Spleen (tissue), 11 donors: ENCODE results near the gene CLASRP. TPM values are rescaled to one million over a fixed set of nuclear protein-coding genes. Genes with fewer than 3 reads are reported as not detected.
A peak's percentile ranks its signal among the peaks of the same experiment; 100 is the strongest.

Source experiments
- DNase-seq: peaks from one replicate; pipeline ENCODE4 v3.0.0-alpha.2; 2020
- H3K27ac ChIP-seq, 8 donors: fragments of 200-600 bp; sonication (generic) in 7 of 8; 1 replicate in 4 of 8; 2 replicates in 4 of 8; pipeline versions ENCODE4 v1.5.0 to v1.8.0; 2016 to 2021; ENCODE audit warnings: inconsistent platforms in 4 of 8, mild to moderate bottlenecking in 4 of 8, moderate library complexity in 1 of 8
- H3K27me3 ChIP-seq, 7 donors: fragments of 200-600 bp; sonication (generic) in 6 of 7; replicated peaks in 1 of 7; 1 replicate in 4 of 7; 2 replicates in 3 of 7; pipeline versions ENCODE4 v1.5.0 to v1.8.0; 2016 to 2021; ENCODE audit warnings: inconsistent platforms in 3 of 7, mild to moderate bottlenecking in 1 of 7
- H3K36me3 ChIP-seq, 6 donors: fragments of 200-600 bp; sonication (generic) in 5 of 6; 1 replicate in 4 of 6; 2 replicates in 2 of 6; pipeline versions ENCODE4 v1.5.0 to v1.8.0; 2016 to 2021; ENCODE audit warnings: inconsistent platforms in 2 of 6
- H3K4me1 ChIP-seq, 6 donors: fragments of 200-600 bp; sonication (generic) in 5 of 6; 1 replicate in 3 of 6; 2 replicates in 3 of 6; pipeline versions ENCODE4 v1.5.0 to v1.8.0; 2016 to 2021; ENCODE audit warnings: inconsistent platforms in 3 of 6
- H3K4me3 ChIP-seq, 8 donors: fragments of 200-600 bp; sonication (generic) in 7 of 8; 1 replicate in 4 of 8; 2 replicates in 4 of 8; pipeline versions ENCODE4 v1.5.0 to v1.8.0; 2016 to 2021; ENCODE audit warnings: inconsistent platforms in 4 of 8, mild to moderate bottlenecking in 4 of 8, moderate library complexity in 2 of 8
- H3K9me3 ChIP-seq, 8 donors: fragments of 200-600 bp; sonication (generic) in 7 of 8; 1 replicate in 4 of 8; 2 replicates in 4 of 8; pipeline versions ENCODE4 v1.5.0 to v1.8.0; 2016 to 2021; ENCODE audit warnings: inconsistent platforms in 4 of 8
- POLR2A ChIP-seq, 3 donors: fragments of 450-650 bp; IDR thresholded peaks; one replicate each; pipeline ENCODE4 v1.5.1; 2017; ENCODE audit warnings: antibody characterized with exemption in 3 of 3, mild to moderate bottlenecking in 1 of 3
- POLR2AphosphoS5 ChIP-seq, 3 donors: sonication (generic); formaldehyde crosslinking; IDR thresholded peaks; one replicate each; pipeline ENCODE4 v1.5.1; 2017; ENCODE audit warnings: antibody characterized with exemption in 3 of 3
- WGBS, 5 donors: extraction: QIAGEN DNeasy Blood & Tissue Kit in 3 of 5; methylation state at CpG; one replicate each; pipeline versions ENCODE4 v1.1.5 to v1.1.7; 2013 to 2018; 5-methylcytosine and 5-hydroxymethylcytosine counted together
- intact Hi-C: fragments of 100-400 bp; cut with DNase I; formaldehyde crosslinking; loops from one replicate; pipeline ENCODE4 v1.15.0; 2023; ENCODE audit warnings: low total_unique reads
- polyA plus RNA-seq, 3 donors: library from polyadenylated mRNA; stranded (reverse); fragments of 200-250 nt; gene quantifications; one replicate each; pipeline ENCODE4 v1.2.1, GENCODE V29; 2013
- total RNA-seq, 7 donors: library from RNA; depleted of rRNA in 3 of 7; stranded (reverse); fragments of >200 nt in 3 of 7; fragmentation: NEBNext Ultra II Directional in 4 of 7; extraction: Animal tissue kit (Norgen Biotek cat#: 25700) in 4 of 7; gene quantifications; one replicate each; pipeline versions ENCODE4 v1.1.0 to v1.2.1, GENCODE V29; 2016 to 2021
- TF ChIP-seq, protein P1 (sequence below), 11 experiments: fragments of 200-600 bp in 7 of 11; fragments of 450-650 bp in 4 of 11; sonication (generic) in 4 of 11; IDR thresholded peaks in 8 of 11; conservative IDR thresholded peaks in 3 of 11; 1 replicate in 7 of 11; 2 replicates in 4 of 11; pipeline versions ENCODE4 v1.4.0 to v1.8.0; 2016 to 2021; ENCODE audit warnings: antibody characterized with exemption in 11 of 11, inconsistent platforms in 4 of 11, mild to moderate bottlenecking in 1 of 11
- donor health status: healthy with polysubstance abuse.
- donor health status: DM: no; HTN: no; CAD: no; lungs with moderate emphysema.
- donor health status: DM: no; HTN: no; CAD: no.
- donor health status: Bipolar disorder and iron deficiency.
- donor health status: healthy.
- donor health status: DM: no; HTN: no; CAD: no.
- donor health status: DM: yes; HTN: yes; CAD: no.

The CLASRP gene
- total and polyA plus RNA-seq, 10 donors = 61.3 to 215 (median 145) TPM

DNA sequence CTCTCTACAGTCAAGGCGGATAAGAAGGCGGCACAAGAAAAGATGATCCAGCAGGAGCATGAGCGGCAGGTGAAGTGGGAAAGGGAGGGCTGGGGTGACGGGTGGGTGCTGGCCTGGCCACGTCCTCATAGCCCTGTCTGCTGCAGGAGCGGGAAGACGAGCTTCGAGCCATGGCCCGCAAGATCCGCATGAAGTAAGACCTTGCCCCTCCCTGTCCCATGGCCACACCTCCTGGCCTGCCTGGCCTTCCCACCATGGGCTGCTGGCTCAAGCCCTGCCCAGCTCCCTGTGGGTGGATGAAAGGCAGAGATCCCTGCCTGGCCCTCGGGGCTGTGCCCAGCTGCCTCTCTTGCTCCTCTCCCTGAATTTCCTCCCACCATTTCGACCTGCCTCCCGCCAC is 30.2 kb downstream of the CLASRP start:
- TF ChIP-seq POLR2AphosphoS5 (IDR thresholded peaks at IDR 0.05) (peak in 2 of 3 donors; percentile 42 to 63), POLR2A (IDR thresholded peaks at IDR 0.05) (no peak)
- TF ChIP-seq, protein P1, sequence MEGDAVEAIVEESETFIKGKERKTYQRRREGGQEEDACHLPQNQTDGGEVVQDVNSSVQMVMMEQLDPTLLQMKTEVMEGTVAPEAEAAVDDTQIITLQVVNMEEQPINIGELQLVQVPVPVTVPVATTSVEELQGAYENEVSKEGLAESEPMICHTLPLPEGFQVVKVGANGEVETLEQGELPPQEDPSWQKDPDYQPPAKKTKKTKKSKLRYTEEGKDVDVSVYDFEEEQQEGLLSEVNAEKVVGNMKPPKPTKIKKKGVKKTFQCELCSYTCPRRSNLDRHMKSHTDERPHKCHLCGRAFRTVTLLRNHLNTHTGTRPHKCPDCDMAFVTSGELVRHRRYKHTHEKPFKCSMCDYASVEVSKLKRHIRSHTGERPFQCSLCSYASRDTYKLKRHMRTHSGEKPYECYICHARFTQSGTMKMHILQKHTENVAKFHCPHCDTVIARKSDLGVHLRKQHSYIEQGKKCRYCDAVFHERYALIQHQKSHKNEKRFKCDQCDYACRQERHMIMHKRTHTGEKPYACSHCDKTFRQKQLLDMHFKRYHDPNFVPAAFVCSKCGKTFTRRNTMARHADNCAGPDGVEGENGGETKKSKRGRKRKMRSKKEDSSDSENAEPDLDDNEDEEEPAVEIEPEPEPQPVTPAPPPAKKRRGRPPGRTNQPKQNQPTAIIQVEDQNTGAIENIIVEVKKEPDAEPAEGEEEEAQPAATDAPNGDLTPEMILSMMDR (IDR thresholded peaks at IDR 0.05 in 8 of 11, conservative IDR thresholded peaks at IDR 0.05 in 3 of 11) = no peak
- no peaks in the 10 kb centered on the region for H3K9me3 ChIP-seq
- intact Hi-C loops = no loop called here
- H3K27me3 ChIP-seq = no peaks in the 10 kb centered on the region
- 75 to 82% (median 79%) methylated on average over 13 of the region's 13 CpGs for WGBS, 5 donors
- no peak overlapping the region for H3K4me3 ChIP-seq
- no peak for DNase-seq
- peak overlapping the region in 1 of 8 donors; percentile 17 for H3K27ac ChIP-seq
- H3K4me1 ChIP-seq = peaks cover 0 to 12% (median 1%) of the 10 kb centered on the region in 6 donors
- H3K36me3 ChIP-seq = peaks cover 6 to 100% (median 88%) of the 10 kb centered on the region in 6 donors

DNA sequence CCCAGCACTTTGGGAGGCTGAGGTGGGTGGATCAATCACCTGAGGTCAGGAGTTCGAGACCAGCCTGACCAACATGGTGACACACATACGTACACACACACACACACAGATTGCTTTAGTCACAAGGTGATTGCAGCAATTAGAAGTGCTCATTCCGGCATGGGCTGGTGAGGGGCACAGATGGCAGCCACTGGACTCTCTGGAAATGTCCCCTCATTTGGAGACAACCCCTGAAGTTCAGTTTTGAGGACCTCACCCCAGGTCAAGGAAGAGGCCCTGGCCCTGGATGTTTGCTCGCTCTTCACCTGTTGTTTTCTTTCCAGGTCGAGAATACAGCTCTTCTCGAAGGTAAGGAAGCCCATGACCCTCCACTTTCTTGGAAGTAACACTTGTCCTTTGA is 31.4 kb downstream of the CLASRP start:
- Histone ChIP-seq H3K9me3 (no peaks in the 10 kb centered on the region), H3K36me3 (peaks cover 3 to 93% (median 76%) of the 10 kb centered on the region in 6 donors), H3K4me1 (peaks cover 0 to 24% (median 13%) of the 10 kb centered on the region in 6 donors), H3K4me3 (no peak overlapping the region), H3K27me3 (no peaks in the 10 kb centered on the region), H3K27ac (peak overlapping the region in 1 of 8 donors; percentile 17)
- WGBS, 5 donors = 79 to 93% (median 89%) methylated on average over 4 to 6 of the region's 6 CpGs
- DNase-seq = no peak
- intact Hi-C loops = no loop called here
- no peak for TF ChIP-seq POLR2AphosphoS5 (IDR thresholded peaks at IDR 0.05)
- TF ChIP-seq, protein P1 (IDR thresholded peaks at IDR 0.05 in 8 of 11, conservative IDR thresholded peaks at IDR 0.05 in 3 of 11) = no peak
- no peak for TF ChIP-seq POLR2A (IDR thresholded peaks at IDR 0.05)

DNA sequence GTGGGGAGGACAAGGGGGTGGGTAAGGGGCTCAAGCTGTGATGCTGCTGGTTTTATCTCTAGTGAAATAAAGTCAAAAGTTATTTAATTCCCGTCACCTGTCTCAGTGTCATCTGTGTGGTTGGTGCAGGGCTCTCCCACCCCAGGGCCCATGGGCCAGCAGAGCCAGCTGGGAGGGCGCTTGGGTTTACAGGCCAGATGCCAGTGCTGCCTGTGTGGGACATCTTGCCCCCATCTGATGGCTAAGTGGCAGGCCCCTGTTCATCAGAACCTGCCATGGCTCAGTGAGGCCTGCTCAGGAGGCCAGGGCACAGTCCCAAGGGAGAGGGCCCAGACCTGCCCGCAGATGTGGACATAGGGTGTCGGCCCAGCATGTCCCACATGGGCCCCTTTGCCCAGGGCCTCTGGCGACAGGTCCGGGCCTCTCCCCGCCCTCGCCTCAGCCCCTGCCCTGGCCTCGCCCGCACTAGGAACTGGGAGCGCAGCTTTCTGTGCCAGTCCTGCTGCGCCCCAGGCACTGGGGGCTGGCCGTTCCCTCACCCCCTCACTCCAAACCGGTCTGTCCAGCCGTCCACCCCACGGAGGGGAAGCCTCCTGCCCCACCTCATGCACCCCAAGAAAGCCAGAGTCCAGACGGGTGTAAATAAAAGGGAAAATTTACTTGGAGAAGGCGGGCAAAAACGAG is 32.2 kb downstream of the CLASRP start:
- no peak for DNase-seq
- Histone ChIP-seq H3K4me1 (peaks cover 0 to 31% (median 17%) of the 10 kb centered on the region in 6 donors), H3K27me3 (no peaks in the 10 kb centered on the region), H3K27ac (no peak overlapping the region), H3K4me3 (no peak overlapping the region), H3K36me3 (peaks cover 3 to 86% (median 69%) of the 10 kb centered on the region in 6 donors), H3K9me3 (no peaks in the 10 kb centered on the region)
- TF ChIP-seq POLR2AphosphoS5 (IDR thresholded peaks at IDR 0.05) (peak; percentile 4 to 74 (median 43)), POLR2A (IDR thresholded peaks at IDR 0.05) (no peak)
- intact Hi-C loops = no loop called here
- 85 to 96% (median 90%) methylated on average over 14 to 19 of the region's 19 CpGs for WGBS, 5 donors

DNA sequence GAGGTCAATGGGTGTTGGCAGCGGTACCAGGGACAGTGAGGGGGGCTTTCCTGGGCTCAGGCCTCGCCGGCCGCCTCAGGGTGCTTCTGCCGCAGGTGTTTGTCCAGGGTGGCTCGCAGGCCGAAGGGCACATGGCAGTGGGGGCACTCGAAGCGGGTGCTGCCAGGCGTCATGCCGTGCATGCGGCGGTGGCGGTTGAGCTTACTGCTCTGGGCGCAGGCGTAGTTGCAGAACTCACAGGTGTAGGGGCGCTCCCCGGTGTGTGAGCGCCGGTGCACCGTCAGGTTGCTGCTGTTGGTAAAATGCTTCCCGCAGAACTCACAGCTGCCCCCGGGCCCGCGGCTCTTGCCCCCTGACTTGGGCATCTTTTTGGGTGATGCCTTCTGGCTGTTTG is 32.7 kb downstream of the CLASRP start:
- no peak for DNase-seq
- Histone ChIP-seq H3K36me3 (peaks cover 3 to 80% (median 65%) of the 10 kb centered on the region in 6 donors), H3K9me3 (no peaks in the 10 kb centered on the region), H3K27me3 (no peaks in the 10 kb centered on the region), H3K27ac (no peak overlapping the region), H3K4me3 (no peak overlapping the region), H3K4me1 (peaks cover 2 to 37% (median 21%) of the 10 kb centered on the region in 6 donors)
- 90 to 96% (median 94%) methylated on average over 16 to 25 of the region's 25 CpGs for WGBS, 5 donors
- intact Hi-C loops = no loop called here
- TF ChIP-seq, protein P1 (IDR thresholded peaks at IDR 0.05 in 8 of 11, conservative IDR thresholded peaks at IDR 0.05 in 3 of 11) = no peak
- TF ChIP-seq POLR2AphosphoS5 (IDR thresholded peaks at IDR 0.05) (peak; percentile 2 to 64 (median 30)), POLR2A (IDR thresholded peaks at IDR 0.05) (no peak)
